DLD1 (cell line): ENCODE measurements around the gene CARD9.

Experiments
- in situ Hi-C: cut with HindIII; loops from 2 replicates; pipeline ENCODE4 v1.10.0; 2017; ENCODE audit warnings: low sequenced_read_pairs

Gene CARD9

DNA sequence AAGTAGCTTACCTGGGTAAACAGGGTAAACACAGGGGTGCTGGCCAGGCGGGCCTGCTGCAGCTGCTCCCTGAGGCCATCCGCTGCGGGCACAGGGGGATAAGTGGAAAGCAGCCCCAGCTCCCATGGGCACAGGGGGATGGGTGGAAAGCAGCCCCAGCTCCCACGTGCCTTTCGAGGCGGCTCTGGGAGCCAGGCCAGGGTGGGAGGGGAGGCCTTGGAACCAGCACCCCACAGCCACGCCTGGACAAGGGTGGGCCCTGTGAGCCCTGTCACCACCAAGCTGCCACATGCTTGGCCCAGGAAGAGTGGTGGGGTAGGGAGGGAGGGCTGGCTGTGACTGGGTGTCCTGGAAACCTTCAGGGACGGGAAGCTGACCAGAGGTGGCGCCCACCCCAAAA lies 7.8 kb upstream of the CARD9 start:
- in situ Hi-C loops = no loop called here

DNA sequence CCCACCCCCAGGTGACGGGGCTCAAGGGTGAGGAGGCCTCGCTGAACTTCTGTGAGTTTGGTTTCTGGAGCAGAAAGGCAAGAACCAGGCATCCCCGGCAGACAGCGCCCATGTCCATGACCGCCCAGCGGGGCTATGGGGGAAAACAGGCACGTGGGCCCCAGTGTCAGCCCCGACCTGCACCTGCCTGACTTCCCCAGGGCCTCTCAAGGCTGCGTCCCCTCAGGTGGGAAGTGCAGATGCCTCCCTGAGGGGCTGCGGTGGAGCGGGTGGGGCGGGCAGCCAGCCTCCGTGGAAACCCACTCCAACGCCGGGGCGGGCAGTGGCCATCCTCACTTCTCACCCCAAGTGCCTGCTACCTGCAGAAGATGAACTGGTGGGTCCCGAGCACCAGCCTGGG lies 6.9 kb upstream of the CARD9 start:
- in situ Hi-C loops = no loop called here

DNA sequence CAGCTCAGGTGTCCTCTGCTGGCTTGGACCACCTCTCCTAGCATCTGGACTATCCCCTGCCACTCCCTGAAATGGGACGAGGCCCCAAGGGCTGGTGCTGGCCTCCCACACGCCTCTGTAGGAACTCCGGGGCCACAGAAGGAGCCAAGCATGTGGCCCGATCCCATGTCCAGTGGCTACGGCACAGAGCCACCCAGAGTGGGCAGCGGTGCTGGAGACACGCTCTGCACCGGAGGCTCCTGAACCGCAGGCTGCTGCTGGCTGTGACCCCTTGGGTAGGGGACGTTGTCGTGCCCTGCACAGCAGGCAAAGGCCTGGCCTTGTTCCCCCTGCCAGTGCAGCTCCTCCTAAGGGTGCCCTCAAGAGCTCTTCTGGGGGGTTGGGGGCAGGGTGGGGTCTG lies 6.4 kb upstream of the CARD9 start:
- in situ Hi-C loops = no loop called here

DNA sequence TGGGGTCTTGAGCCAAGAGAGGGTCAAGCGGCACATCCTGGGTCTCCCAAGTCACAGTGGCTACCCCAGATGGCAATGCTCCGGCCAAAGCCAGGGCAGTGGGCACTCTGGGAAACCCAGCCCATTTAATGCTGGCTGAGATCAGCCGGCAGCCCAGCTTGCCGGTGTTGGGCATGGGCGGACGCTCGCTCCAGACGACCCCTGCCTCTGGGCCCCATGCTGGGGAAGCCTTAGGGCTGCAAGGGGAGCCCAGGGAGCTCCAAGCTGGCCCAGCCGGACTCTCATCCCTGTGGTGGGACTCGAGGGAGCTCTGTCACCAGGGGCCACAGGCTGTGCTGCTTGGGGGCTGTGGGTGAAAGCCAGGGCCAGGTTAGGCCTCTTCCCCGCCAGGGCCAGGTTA lies 5.9 kb upstream of the CARD9 start:
- in situ Hi-C loops = no loop called here

DNA sequence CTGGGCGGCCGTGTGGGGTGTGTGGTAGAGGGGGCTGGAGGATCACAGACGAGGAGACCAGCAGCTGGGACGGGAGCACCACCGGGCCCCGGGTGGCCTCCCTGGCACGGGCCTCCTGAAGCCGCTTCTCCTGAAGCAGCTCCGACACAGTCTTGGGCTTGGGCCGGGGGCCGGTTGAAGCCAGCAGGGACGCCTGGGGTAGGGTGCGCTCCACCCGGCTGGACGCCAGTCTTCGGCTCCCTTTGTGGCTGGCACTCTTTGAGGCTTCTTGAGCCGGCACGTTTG lies 5.5 kb upstream of the CARD9 start:
- in situ Hi-C loops = no loop called here

DNA sequence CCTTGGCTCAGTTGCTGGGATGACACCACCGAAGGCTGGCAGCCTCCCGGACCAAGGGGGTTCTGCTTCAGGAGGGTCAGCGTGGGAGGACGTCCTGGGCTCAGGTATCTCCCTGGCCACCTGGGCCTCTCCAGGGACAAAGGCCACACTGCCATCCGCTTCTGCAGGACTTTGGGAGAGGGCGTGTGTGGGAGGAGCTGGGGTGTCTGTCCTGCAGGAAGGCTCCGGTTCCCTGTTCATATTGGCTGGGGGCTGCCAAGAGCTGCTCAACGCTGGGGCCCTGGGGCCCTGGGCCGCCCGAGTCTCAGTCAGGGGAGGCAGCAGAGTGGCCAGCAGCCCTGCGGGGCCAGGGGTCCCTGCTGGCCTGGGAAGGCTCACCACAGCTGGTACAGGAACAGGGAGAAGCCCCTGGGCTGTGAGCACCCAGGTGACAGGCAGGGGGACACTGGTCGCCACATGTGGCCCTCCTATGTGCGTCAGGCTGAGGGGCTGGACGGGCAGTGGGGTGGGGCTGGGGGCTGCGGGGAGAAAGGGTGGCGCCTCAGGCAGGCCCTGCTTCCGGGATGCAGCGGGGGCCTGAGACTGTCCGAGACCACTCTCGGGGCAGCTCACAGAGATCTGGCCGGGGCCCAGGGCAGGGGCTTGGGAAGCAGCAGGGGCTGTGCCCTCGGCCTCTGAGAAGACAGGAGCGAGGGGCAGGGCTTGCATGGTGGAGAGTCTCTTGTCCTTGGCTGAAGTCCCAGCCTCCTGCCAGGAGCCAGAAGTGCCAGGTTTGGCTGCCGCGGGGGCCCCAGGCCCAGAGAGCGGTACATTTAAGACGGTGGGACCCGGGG lies 4.9 kb upstream of the CARD9 start:
- in situ Hi-C loops = no loop called here

DNA sequence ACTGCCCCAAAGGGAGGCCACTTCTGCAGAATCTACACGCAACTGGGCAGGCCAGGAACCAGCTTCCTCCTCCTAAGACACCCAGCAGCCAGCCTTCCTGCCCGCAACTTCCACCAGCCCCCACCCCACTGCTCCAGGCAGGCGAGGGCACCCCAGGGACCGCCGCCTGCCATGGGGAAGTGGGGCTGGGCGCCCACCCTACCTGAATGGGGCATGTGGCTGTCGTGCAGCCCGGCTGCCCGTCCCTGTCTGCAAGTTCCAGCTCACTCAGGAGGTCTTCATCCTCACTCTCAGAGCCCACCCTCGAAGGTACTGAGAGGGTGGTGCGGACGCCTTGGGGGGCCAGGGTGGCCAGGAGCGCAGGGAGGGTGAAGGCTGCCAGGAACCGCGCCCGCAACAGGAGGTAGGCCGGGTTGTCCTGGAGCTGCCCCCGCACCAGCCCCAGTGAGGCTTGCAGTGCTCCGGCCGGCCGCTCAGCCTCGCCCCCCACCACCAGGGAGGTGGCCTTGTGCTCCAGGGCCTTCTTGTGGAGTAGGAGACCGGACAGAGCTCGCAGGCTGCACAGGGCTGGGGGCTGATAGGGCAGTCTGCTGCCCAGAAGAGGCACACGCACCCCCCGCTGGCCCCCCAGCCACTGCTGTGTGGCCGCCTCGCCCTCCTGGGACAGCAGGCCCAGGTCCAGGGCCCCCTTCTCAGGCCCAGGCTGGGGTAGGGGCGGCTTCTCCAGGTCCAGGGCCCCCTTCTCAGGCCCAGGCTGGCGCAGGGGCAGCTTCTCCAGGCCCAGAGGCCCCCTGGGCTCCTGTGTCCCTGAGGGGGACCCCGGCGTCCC lies 4.1 kb upstream of the CARD9 start:
- in situ Hi-C loops = no loop called here

DNA sequence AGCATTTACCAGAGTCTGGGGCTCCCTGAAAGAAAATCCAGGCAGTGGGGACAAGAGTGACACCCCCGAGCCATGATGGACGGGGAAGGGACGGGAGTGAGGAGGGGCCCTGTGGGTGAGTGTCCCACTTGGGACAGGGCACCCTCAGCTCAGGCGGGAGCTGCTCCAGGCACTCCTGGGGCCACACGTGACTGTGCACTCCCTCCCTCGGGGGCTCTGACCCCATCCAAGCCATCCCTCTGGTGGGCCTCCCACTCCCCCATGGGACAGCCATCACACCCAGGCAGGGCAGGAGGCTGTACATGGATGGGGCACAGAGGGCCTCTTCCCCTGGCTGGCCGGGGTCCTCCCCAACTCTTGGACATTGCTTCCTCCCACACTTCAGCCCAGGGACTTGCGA lies 3.0 kb upstream of the CARD9 start:
- in situ Hi-C loops = no loop called here

DNA sequence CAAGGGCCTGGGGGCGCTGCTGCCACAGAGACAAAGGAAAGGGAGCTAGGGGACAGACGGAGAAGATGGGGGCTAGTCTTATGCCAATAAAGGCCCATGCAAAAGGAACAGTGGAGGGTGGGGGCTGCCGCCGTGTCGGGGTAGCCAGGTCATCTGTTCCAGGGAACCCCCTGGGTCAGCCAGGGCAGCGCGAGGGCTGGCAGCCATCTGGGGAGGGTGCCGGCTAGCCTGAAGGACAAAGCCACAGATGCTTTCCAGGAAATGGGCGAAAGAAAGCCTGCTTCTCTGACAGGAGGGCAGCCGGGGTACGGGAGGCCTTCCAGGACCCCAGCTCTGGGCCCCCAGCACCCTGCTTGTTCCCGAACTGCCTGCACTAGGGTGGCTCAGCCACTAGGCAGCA lies 1.6 kb upstream of the CARD9 start:
- in situ Hi-C loops = no loop called here

DNA sequence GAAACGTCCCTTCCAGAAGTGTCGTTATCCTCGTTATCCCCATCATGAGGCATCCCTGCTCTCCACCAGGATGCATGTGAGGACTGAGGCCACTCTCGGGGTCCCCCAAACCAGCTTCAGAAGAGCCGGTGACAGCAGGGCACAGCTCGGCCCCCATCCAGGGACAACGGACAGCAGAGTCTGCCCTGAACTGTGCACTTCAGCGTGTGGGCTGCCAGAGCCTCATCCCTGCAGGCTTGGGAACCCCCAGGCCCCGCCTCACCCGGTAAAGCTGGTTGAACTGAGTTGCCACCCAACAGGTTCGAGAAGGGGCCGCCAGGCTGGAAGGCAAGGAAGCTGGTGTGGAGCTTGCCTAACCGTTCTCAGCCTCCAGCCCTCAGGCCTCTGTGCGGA lies 710 bp upstream of the CARD9 start:
- in situ Hi-C loops = no loop called here

DNA sequence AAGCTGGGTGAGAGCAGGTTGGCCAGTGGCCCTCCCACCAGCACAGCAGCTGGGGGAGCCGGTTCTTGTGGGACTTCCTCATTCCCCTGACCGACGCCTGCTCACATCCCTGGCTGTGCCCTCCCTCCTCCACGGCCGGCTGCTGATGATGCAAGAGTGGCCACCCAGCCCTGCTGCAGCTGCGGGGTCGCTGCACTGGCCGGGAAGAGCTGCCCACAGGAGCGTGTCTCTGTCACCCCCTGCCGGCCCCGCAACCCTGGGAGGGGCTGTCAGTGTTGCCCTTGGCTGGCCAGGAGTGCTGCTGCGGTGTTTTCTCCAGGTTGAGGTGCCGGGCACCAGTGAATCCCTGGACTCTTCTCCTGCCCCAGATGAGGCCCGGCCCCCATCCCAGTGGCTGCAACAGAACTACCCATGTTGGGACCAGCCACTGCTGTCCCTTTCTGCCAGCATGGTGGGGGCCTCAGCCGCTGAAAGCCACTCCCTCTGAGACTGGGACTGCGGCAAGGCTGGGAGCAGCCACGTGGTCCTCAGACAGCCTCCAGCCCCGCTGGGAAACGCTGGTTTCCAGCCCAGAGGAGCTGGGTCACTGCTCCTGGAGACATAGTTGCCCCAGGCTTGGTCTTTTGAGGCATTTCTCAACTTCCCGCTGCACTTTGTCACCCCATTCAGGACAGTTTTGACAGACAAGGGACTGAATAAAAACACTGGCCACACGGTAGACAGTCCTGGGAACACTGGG lies 739 bp downstream of the CARD9 start:
- in situ Hi-C loops = no loop called here

DNA sequence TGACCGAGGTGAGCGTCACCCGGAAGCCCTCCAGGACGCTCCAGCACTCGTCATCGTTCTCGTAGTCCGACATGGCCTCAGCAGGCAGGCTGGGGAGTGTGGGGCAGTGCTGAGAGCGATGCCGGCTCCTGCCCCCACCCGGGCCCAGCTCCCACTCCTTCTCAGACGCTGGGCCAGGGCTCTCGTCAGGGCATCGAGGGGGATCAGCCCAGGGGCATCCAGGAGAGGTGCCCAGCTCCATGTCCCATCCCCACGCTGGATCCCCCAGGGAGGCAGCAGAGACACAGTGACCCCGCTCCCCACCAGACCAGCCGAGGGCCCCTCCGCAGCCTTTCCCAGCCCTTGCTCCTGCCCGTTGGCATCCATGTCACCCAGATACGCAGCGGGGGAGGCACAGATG lies 1.5 kb downstream of the CARD9 start:
- in situ Hi-C loops = no loop called here

DNA sequence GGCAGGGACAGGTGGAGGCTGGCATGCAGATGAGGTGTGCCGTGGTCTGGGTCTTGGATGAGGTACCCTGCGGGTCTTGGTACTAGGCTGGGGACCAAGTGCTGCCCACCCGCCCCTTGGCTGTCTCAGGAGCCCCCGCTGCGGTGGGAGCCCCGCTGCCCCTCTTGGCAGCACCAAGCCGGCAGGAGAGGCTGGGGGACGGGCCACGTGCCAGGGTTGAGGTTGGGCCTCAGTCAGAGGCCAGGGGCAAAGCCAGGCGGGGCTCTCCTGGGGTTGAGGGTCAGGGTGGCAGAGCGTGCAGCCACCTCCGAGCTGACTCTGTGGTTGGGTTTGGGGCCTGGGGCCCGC lies 2.0 kb downstream of the CARD9 start:
- in situ Hi-C loops = no loop called here

DNA sequence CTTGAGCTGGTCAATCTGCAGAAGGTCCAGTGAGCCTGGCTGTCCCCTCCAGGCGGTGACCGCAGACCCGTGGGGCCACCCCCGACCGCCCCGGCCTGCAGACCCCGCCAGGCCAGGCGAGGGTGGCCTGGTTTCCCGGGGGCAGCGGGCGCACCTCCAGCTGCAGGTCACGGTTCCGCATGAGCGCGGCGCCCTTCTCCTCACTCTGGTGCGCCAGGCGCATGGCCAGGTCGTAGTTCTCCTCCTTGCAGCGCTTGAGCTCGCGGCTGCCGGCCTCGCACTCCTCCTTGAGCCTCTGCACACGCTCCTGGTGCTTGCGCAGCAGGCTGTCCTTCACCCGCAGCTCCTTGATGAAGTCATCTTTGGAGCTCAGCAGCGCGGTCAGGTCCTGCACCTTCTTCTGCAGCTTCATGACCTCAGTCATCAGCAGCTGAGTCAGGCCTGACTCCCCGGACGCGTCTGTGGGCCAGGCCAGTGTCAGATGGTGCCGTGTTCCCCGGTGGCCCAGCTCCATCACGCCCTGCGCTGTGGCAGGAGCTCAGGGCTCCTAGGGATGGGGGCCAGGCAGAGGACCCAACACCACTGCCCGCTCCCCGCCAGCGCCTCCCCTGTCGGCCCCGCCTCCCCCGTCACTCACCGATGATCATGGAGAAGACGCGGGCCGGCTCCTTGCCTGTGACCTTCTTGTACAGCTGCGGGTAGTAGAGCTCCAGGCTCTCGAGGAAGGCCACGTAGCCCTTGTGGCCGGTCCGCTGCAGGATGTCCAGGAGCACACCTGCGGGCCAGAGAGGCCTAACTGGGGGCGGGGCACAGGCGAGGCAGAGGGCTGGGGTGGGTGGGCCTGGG lies 2.6 kb downstream of the CARD9 start:
- in situ Hi-C loops = no loop called here

DNA sequence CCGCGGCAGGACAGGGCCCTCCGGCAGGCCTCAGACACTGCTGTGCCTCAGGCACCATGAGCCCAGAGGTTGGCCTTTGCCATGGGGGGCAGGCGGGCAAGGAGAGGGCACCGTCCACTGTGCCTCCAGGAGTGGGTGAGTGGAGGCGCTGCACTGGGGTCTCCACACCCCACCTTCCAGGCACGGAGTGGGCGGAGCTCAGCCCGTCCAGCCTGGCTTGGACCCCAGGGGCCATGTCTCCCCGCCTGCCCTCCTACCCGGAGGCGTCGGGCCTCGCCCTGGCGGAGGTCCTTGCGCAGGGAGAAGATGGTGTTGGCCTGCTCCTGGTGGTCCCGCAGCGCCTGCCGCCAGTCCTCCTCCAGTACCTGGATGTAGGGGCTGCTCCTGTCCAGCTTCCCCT lies 3.4 kb downstream of the CARD9 start:
- in situ Hi-C loops = no loop called here

DNA sequence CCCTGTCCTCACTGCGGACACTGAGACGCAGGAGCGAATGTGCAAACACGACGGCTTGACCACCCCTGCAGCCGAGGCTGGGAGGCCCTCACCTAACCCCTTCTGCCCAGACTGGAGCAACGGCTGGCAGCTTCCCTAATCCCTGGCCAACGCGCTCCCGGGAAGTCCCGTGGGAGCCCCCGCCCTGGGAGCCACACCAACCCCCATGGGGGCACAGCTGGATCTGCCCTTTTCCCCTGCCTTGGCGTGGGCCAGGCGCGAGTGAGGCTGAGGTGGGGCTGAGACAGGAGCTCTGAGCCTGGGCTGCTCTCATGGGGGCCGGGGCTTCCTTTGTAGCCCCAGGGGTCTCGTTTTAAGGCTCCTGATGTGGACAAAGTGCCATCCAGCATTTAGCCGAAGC lies 5.3 kb downstream of the CARD9 start:
- in situ Hi-C loops = no loop called here

DNA sequence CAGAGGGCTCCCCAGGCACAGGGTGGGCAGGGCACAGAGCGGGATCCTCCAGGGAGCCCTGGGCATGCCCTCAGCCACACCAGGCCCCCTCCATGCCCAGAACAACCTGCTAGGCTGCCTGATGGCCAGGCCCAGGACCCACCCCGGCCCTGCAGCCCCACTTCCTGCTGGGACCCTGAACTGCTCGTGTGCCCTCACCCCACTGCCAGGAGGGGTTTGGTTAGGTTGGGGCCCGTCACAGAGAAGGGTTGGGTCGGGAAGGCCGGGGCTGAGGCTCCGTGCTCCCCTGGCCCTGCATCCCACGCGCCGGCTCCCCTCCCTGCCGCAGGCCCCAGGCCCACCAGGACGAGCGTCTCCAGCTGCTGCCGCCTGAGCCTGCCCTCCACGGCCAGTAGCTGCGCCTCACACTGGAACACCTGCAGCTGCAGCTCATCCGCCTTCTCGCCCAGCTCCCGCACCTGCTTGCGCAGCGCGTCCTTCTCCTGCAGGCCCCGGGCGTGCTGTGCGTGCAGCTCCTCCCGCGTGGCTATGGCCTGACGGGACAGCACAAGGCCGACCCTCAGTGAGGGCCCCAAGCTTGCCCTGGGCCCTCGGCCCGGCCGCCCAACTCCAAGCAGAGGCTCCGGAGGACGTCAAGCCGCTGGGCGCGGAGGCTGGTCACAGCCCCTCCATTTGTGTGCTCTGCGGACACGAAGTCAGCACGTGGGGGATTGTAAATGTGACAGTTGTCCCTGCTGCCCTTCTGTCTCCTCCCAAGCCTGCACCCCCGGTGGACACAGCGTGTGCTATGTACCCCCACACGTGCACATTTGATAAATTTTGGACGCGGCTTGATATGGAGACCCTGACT lies 5.9 kb downstream of the CARD9 start:
- in situ Hi-C loops = no loop called here

DNA sequence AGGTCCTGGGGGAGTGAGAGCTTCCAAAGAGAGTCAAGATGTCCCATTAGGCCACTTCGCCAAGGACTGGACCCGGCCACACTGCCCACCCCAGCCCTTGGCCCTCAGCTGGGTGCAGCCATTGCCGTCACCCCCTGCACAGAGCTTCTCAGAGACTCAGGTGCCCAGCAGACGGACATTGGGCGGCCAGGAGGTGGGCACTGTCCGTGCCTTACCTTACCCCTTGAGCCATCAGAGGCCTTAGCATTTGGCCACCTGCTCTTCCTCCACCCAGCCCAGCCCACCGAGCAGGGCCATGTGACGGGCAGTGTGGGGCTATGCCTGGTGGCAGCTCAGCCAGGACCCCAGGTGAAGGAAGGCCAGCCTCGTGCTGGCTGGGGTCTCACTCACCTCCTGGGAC lies 6.6 kb downstream of the CARD9 start:
- in situ Hi-C loops = no loop called here

DNA sequence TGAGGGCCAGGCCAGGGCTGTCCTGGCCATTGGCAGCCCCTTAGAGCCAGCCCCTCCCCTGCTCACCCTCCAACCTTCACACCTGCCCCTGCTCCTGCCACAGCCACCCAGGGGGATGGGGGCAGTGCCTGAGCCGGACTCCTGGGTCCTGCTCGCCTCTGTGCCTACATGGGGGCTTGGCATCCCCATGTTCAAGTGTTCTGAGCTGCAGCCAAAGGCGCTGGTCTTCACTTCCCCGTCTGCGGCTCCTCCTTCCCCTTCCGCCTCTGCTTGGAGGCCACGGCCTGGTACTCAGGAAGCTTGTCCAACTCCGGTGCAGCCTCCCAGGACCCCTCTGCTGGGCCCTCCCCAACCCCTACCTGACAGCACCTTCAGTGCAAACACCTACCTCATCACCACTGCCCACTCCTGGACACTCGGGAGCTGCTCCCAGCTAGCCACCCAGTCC lies 7.7 kb downstream of the CARD9 start:
- in situ Hi-C loops = no loop called here
